ENCODE data around the gene IMMP2L.

- no peak for TF ChIP-seq CTCF (IDR thresholded peaks at IDR 0.05)
- TF ChIP-seq POLR2AphosphoS5 (IDR thresholded peaks at IDR 0.05) = no peak
- no peak for TF ChIP-seq POLR2A (IDR thresholded peaks at IDR 0.05)
Observed at GRCh38 chr7:111483078-111483477, 79.2 kb downstream of the IMMP2L start.
